Keratinocyte (primary cell): ENCODE measurements around the gene CD44. TPM values are rescaled to one million over a fixed set of nuclear protein-coding genes. Genes with fewer than 3 reads are reported as not detected.

Experiments used
- DNase-seq: peaks from one replicate; pipeline ENCODE4 v3.0.0-alpha.2; 2011; ENCODE audit warnings: low read depth, missing footprints, low spot score
- FAIRE-seq: peaks from 2 replicates; lab custom pipeline; 2011; peaks lifted over from hg19 to GRCh38; lab: Jason Lieb, UNC
- H2AFZ ChIP-seq: 2 replicates; pipeline ENCODE4 v1.6.0; 2012; ENCODE audit warnings: low read length, control low read depth, inconsistent platforms; ENCODE audit not compliant: control insufficient read depth
- H3K27ac ChIP-seq: 2 replicates; pipeline ENCODE4 v1.5.1; 2011; ENCODE audit warnings: low read length; ENCODE audit not compliant: control insufficient read depth, insufficient read depth
- H3K27me3 ChIP-seq: 3 replicates; pipeline ENCODE4 v1.6.0; 2011; ENCODE audit warnings: low read length; ENCODE audit not compliant: control insufficient read depth, insufficient read depth; ENCODE audit errors: extremely low read depth
- H3K36me3 ChIP-seq, 2 experiments: 2 replicates in 1 of 2; 3 replicates in 1 of 2; pipeline ENCODE4 v1.5.1; 2011; ENCODE audit warnings: low read length in 2 of 2, mild to moderate bottlenecking in 1 of 2; ENCODE audit not compliant: control insufficient read depth in 2 of 2, insufficient read depth in 2 of 2; ENCODE audit errors: extremely low read depth in 1 of 2
- H3K4me1 ChIP-seq: 3 replicates; pipeline ENCODE4 v1.5.1; 2011; ENCODE audit warnings: low read length; ENCODE audit not compliant: control insufficient read depth, insufficient read depth; ENCODE audit errors: extremely low read depth
- H3K4me2 ChIP-seq: 3 replicates; pipeline ENCODE4 v1.6.0; 2011; ENCODE audit warnings: low read depth, low read length; ENCODE audit not compliant: control insufficient read depth, insufficient read depth; ENCODE audit errors: extremely low read depth
- H3K4me3 ChIP-seq, 3 experiments: fragments of 200-600 bp in 1 of 3; sonication (generic) in 1 of 3; 2 replicates in 2 of 3; 3 replicates in 1 of 3; pipeline ENCODE4 v1.5.1; 2011 to 2016; ENCODE audit warnings: low read length in 3 of 3, mild to moderate bottlenecking in 3 of 3, control low read depth in 2 of 3, inconsistent platforms in 1 of 3, low read depth in 1 of 3, mixed read lengths in 1 of 3, mixed run types in 1 of 3, moderate library complexity in 1 of 3; ENCODE audit not compliant: control insufficient read depth in 2 of 3, insufficient read depth in 2 of 3; ENCODE audit errors: extremely low read depth in 1 of 3
- H3K79me2 ChIP-seq: 2 replicates; pipeline ENCODE4 v1.6.0; 2012; ENCODE audit warnings: low read length; ENCODE audit not compliant: control insufficient read depth, insufficient read depth
- H3K9ac ChIP-seq: 3 replicates; pipeline ENCODE4 v1.6.0; 2011; ENCODE audit warnings: low read length; ENCODE audit not compliant: control insufficient read depth, insufficient read depth; ENCODE audit errors: extremely low read depth
- H3K9me1 ChIP-seq: 3 replicates; pipeline ENCODE4 v1.6.0; 2011; ENCODE audit warnings: low read length; ENCODE audit not compliant: control insufficient read depth, insufficient read depth; ENCODE audit errors: extremely low read depth
- H3K9me3 ChIP-seq: 2 replicates; pipeline ENCODE4 v1.5.1; 2012; ENCODE audit warnings: low read depth, low read length; ENCODE audit not compliant: control insufficient read depth
- H4K20me1 ChIP-seq: 3 replicates; pipeline ENCODE4 v1.6.0; 2011; ENCODE audit warnings: low read length; ENCODE audit not compliant: control insufficient read depth, insufficient read depth; ENCODE audit errors: extremely low read depth
- CTCF ChIP-seq, 3 experiments: IDR thresholded peaks in 1 of 3; conservative IDR thresholded peaks in 1 of 3; optimal IDR thresholded peaks in 1 of 3; 2 replicates in 2 of 3; 3 replicates in 1 of 3; pipeline versions ENCODE3 to v1.5.1; 2011; ENCODE audit warnings: low read length in 3 of 3, mild to moderate bottlenecking in 3 of 3, moderate library complexity in 2 of 3, control low read depth in 1 of 3, inconsistent platforms in 1 of 3; ENCODE audit not compliant: insufficient read depth in 2 of 3; ENCODE audit errors: extremely low read depth in 1 of 3
- EZH2 ChIP-seq: IDR thresholded peaks from one replicate; pipeline ENCODE4 v1.6.1; 2012; ENCODE audit warnings: inconsistent platforms, mild to moderate bottlenecking, low read length, moderate library complexity
- dilution Hi-C: fragments of 300-500 bp; cut with MboI; formaldehyde crosslinking; loops from one replicate; pipeline ENCODE4 v1.7.0; 2020; ENCODE audit warnings: low sequenced_read_pairs; ENCODE audit not compliant: extremely low pct_ligation_motif_present
- polyA plus RNA-seq, 5 experiments: library from polyadenylated mRNA; depleted of rRNA in 3 of 5; stranded (reverse) in 3 of 5; stranded (forward) in 1 of 5; unstranded in 1 of 5; fragments of >200 nt; gene quantifications; 1 replicate in 1 of 5; 2 replicates in 3 of 5; 3 replicates in 1 of 5; pipeline versions ENCODE4 v1.2.1 to v1.2.3, GENCODE V29; 2011 to 2012; ENCODE audit warnings: missing spikeins in 2 of 5, low read depth in 1 of 5, low replicate concordance in 1 of 5

CD44 gene
- polyA plus RNA-seq, 1 donor (not counting 4 experiments of a cell fraction or from before 2014, with no cell fraction given), result 2,038 TPM

DNA sequence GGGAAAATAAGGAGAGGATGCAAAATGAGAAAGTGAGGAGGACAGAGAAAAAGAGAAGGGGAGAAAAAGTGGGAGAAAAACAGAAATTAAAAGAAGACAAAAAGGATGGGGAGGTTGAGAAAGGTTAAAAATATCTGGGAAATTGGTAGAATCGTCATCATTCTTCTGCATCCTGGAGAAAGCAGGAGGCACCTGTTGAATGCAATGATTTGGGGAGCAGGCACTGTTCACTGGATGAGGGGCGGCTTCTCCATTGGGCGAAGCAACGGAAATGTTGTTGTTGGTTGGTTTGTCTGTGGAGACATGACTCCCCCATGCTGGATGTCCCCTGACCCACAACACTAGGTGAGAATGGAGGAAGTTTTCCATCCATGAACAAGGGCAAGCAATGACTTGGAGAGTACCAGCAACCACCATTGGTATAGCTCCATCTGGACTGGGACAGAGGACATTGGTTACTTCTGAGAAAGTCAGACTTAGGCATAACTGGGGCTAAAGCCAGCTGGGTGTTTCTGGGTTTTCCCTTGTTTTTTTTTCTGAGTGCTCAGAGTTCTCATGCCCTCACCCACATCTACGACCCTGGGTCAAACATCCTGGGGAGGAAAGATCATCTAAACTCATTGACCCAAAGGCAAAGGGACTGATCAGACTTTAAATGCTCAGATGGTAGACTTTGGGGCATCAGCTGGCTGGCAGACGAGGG is 11.9 kb upstream of the CD44 start:
- FAIRE-seq, result no peak

DNA sequence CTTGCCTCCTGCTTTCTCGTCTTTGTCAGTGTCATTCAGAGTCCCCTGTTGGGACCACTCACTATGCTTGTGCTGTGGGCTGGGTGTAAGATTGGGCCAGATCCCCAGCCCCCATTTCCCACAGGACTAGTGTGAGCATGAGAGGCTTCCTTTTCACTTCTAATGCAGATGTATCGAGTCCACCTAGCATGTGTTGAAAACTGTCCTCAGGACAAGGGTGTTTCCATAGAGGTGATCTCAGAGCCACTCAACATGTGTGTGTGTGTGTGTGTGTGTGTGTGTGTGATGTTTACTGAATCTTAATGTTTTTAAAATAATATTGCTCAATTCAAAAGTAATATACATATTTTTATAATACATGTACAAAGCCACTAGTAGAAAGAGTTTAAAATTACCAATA is 11.4 kb upstream of the CD44 start:
- Histone ChIP-seq H4K20me1 (no peaks in the 10 kb centered on the region), H2AFZ (no peak overlapping the region), H3K36me3 (no peaks in the 10 kb centered on the region), H3K9me1 (no peaks in the 10 kb centered on the region), H3K79me2 (no peaks in the 10 kb centered on the region), H3K27me3 (no peaks in the 10 kb centered on the region), H3K27ac (no peak overlapping the region), H3K9ac (no peak overlapping the region), H3K4me1 (no peaks in the 10 kb centered on the region), H3K4me2 (no peak overlapping the region), H3K9me3 (no peaks in the 10 kb centered on the region), H3K4me3 (no peak overlapping the region)
- DNase-seq (no peak), FAIRE-seq (no peak)
- TF ChIP-seq CTCF (optimal IDR thresholded peaks at IDR 0.05 in 1 of 3, IDR thresholded peaks at IDR 0.05 in 1 of 3, conservative IDR thresholded peaks at IDR 0.05 in 1 of 3; ENCODE audit: extremely low read depth in 1 of 3, insufficient read depth in 2 of 3, low read length in 3 of 3) (no peak), EZH2 (no peak)
- dilution Hi-C loops, result no loop called here

More for the DNA sequence above, 11.9 kb upstream of the CD44 start:
- H4K20me1 ChIP-seq, result no peaks in the 10 kb centered on the region
- no peak overlapping the region for H3K4me2 ChIP-seq
- TF ChIP-seq CTCF (optimal IDR thresholded peaks at IDR 0.05 in 1 of 3, IDR thresholded peaks at IDR 0.05 in 1 of 3, conservative IDR thresholded peaks at IDR 0.05 in 1 of 3; ENCODE audit: extremely low read depth in 1 of 3, insufficient read depth in 2 of 3, low read length in 3 of 3) (no peak), EZH2 (no peak)
- H3K36me3 ChIP-seq, result no peaks in the 10 kb centered on the region
- no peaks in the 10 kb centered on the region for H3K27me3 ChIP-seq
- no peak overlapping the region for H3K9ac ChIP-seq
- H3K27ac ChIP-seq, result no peak overlapping the region
- H3K9me1 ChIP-seq, result no peaks in the 10 kb centered on the region
- no peaks in the 10 kb centered on the region for H3K4me1 ChIP-seq
- no peaks in the 10 kb centered on the region for H3K79me2 ChIP-seq
- H2AFZ ChIP-seq, result no peak overlapping the region
- dilution Hi-C loops, result no loop called here
- no peak for DNase-seq
- no peaks in the 10 kb centered on the region for H3K9me3 ChIP-seq
- H3K4me3 ChIP-seq, result no peak overlapping the region
